Type B pancreatic cell (in vitro differentiated cells): ENCODE data around the gene SLC7A1. TPM values are rescaled to one million over a fixed set of nuclear protein-coding genes. Genes with fewer than 3 reads are reported as not detected.

Source experiments
- DNase-seq: peaks from one replicate; pipeline ENCODE4 v3.0.0; 2021; ENCODE audit warnings: mixed read lengths; ENCODE audit not compliant: unreplicated experiment; ENCODE audit errors: extremely low spot score
- H3K27ac Mint-ChIP-seq: 2 replicates; pipeline ENCODE4 v1.8.0; 2021; ENCODE audit warnings: mild to moderate bottlenecking, mixed read lengths
- H3K27me3 Mint-ChIP-seq: 2 replicates; pipeline ENCODE4 v1.8.0; 2021; ENCODE audit warnings: mixed read lengths
- H3K36me3 Mint-ChIP-seq: 2 replicates; pipeline ENCODE4 v1.8.0; 2021; ENCODE audit warnings: mixed read lengths
- H3K4me1 Mint-ChIP-seq: one replicate; pipeline ENCODE4 v1.8.0; 2021; ENCODE audit warnings: mixed read lengths; ENCODE audit not compliant: unreplicated experiment
- H3K4me3 Mint-ChIP-seq: 2 replicates; pipeline ENCODE4 v1.8.0; 2021; ENCODE audit warnings: mild to moderate bottlenecking, mixed read lengths
- H3K9me3 Mint-ChIP-seq: 2 replicates; pipeline ENCODE4 v1.8.0; 2021; ENCODE audit warnings: mixed read lengths
- CTCF ChIP-seq: fragments of 200-600 bp; sonication (generic); conservative IDR thresholded peaks from 2 replicates; pipeline ENCODE4 v1.5.0; 2021; ENCODE audit warnings: antibody characterized with exemption, mild to moderate bottlenecking
- total RNA-seq: library from RNA; stranded (reverse); gene quantifications from 2 replicates; pipeline ENCODE4 v1.2.1, GENCODE V29; 2021; ENCODE audit warnings: low replicate concordance

SLC7A1 gene
- total RNA-seq, 1 donor from 2014 or later = 42.1 TPM

GRCh38 chr13:29494520-29494919 is 101.0 kb downstream of the SLC7A1 start:
- no peak overlapping the region for H3K4me3 Mint-ChIP-seq
- peaks cover 11% of the 10 kb centered on the region for H3K27me3 Mint-ChIP-seq
- TF ChIP-seq CTCF = no peak
- H3K9me3 Mint-ChIP-seq = no peaks in the 10 kb centered on the region
- no peak for DNase-seq
- peaks cover 21% of the 10 kb centered on the region for H3K4me1 Mint-ChIP-seq
- peaks cover 3% of the 10 kb centered on the region for H3K36me3 Mint-ChIP-seq
- H3K27ac Mint-ChIP-seq = no peak overlapping the region

- no peak for TF ChIP-seq CTCF
- Mint-ChIP-seq H3K4me1 (peaks cover 21% of the 10 kb centered on the region), H3K4me3 (no peak overlapping the region), H3K9me3 (no peaks in the 10 kb centered on the region), H3K36me3 (peaks cover 3% of the 10 kb centered on the region), H3K27ac (no peak overlapping the region), H3K27me3 (peaks cover 11% of the 10 kb centered on the region)
- no peak for DNase-seq
These were observed 101.7 kb downstream of the SLC7A1 start for GRCh38 chr13:29493796-29494195.

- H3K9me3 Mint-ChIP-seq = no peaks in the 10 kb centered on the region
- H3K36me3 Mint-ChIP-seq = peaks cover 3% of the 10 kb centered on the region
- TF ChIP-seq CTCF = no peak
- no peak overlapping the region for H3K4me3 Mint-ChIP-seq
- no peak overlapping the region for H3K27ac Mint-ChIP-seq
- H3K27me3 Mint-ChIP-seq = peaks cover 6% of the 10 kb centered on the region
- H3K4me1 Mint-ChIP-seq = peaks cover 9% of the 10 kb centered on the region
- no peak for DNase-seq
These were observed 104.2 kb downstream of the SLC7A1 start for GRCh38 chr13:29491248-29491647.

- no peak for TF ChIP-seq CTCF
- no peak overlapping the region for H3K4me3 Mint-ChIP-seq
- no peak overlapping the region for H3K27ac Mint-ChIP-seq
- H3K9me3 Mint-ChIP-seq = no peaks in the 10 kb centered on the region
- H3K4me1 Mint-ChIP-seq = peaks cover 5% of the 10 kb centered on the region
- peaks cover 3% of the 10 kb centered on the region for H3K36me3 Mint-ChIP-seq
- H3K27me3 Mint-ChIP-seq = peaks cover 3% of the 10 kb centered on the region
- DNase-seq = no peak
These were observed 105.0 kb downstream of the SLC7A1 start for GRCh38 chr13:29490561-29490885.

GRCh38 chr13:29489650-29490560 is 105.6 kb downstream of the SLC7A1 start:
- Mint-ChIP-seq H3K27ac (no peak overlapping the region), H3K36me3 (peaks cover 3% of the 10 kb centered on the region), H3K4me1 (peaks cover 5% of the 10 kb centered on the region), H3K27me3 (peaks cover 3% of the 10 kb centered on the region), H3K4me3 (no peak overlapping the region), H3K9me3 (no peaks in the 10 kb centered on the region)
- TF ChIP-seq CTCF = no peak
- no peak for DNase-seq
